NCI-H2107 (cell line): ENCODE results near the gene IRF4.

Source experiments
- DNase-seq: peaks from one replicate; lab custom pipeline; 2025; lab: John Stamatoyannopoulos, UW

The IRF4 gene

GRCh38 chr6:391559-392440 is at the start of gene IRF4:
TSS of gene IRF4 (plus strand) at chr6:391752. CDS start at chr6:393153, 1,401 bp downstream.
- DNase-seq = no peak

GRCh38 chr6:341914-342831 is 49.4 kb upstream of the IRF4 start:
- DNase-seq = no peak

GRCh38 chr6:342832-343179 is 48.7 kb upstream of the IRF4 start:
- no peak for DNase-seq

- no peak for DNase-seq
Observed at GRCh38 chr6:343226-343935, 48.2 kb upstream of the IRF4 start.

GRCh38 chr6:343960-344815 is 47.4 kb upstream of the IRF4 start:
- DNase-seq = no peak

GRCh38 chr6:344816-345340 is 46.7 kb upstream of the IRF4 start:
- DNase-seq = no peak

GRCh38 chr6:345747-346385 is 45.7 kb upstream of the IRF4 start:
- DNase-seq = no peak

- no peak for DNase-seq
Observed at GRCh38 chr6:346386-347030, 45.0 kb upstream of the IRF4 start.

GRCh38 chr6:347232-347631 is 44.3 kb upstream of the IRF4 start:
- no peak for DNase-seq

GRCh38 chr6:347951-348859 is 43.3 kb upstream of the IRF4 start:
- no peak for DNase-seq

- DNase-seq = no peak
Observed at GRCh38 chr6:348860-349396, 42.6 kb upstream of the IRF4 start.

- no peak for DNase-seq
Observed at GRCh38 chr6:349491-349921, 42.0 kb upstream of the IRF4 start.

GRCh38 chr6:350371-350770 is 41.2 kb upstream of the IRF4 start:
- no peak for DNase-seq

GRCh38 chr6:351011-351866 is 40.3 kb upstream of the IRF4 start:
- DNase-seq = no peak

- DNase-seq = no peak
Observed at GRCh38 chr6:351867-352289, 39.7 kb upstream of the IRF4 start.

GRCh38 chr6:352474-352873 is 39.1 kb upstream of the IRF4 start:
- no peak for DNase-seq

GRCh38 chr6:352896-353470 is 38.6 kb upstream of the IRF4 start:
- no peak for DNase-seq
